IMR-90 (cell line): ENCODE results near the gene TIMELESS. TPM values are rescaled to one million over a fixed set of nuclear protein-coding genes. Genes with fewer than 3 reads are reported as not detected.

Experiments used
- ATAC-seq: fragments of 200-7000 bp; cut with Tn5 transposase; 2 replicates; pipeline ENCODE4 v1.9.1; 2020; ENCODE audit warnings: low read depth, mild to moderate bottlenecking, moderate library complexity
- BruUV-seq: library from RNA; stranded (reverse); fragments of 400-500 nt; replicated peaks from 2 replicates; lab custom pipeline; 2021; lab: Mats Ljungman, UMichigan
- CTCF ChIA-PET: fragments of 300-600 bp; formaldehyde crosslinking; extraction: SDS; loops from one replicate; lab custom pipeline; 2021; ENCODE audit warnings: antibody characterized with exemption; lab: Yijun Ruan, JAX
- POLR2A ChIA-PET: fragments of 300-600 bp; sonication (Branson Sonifier 250); formaldehyde crosslinking; loops from one replicate; lab custom pipeline; 2022; ENCODE audit warnings: antibody characterized with exemption; ENCODE audit not compliant: unreplicated experiment; lab: Charles Lee
- DNase-seq: peaks from one replicate; pipeline ENCODE4 v3.0.0; 2013
- H2AFZ ChIP-seq: replicated peaks from 2 replicates; pipeline ENCODE3; 2013; ENCODE audit warnings: low read length, mild to moderate bottlenecking; ENCODE audit not compliant: poor library complexity
- H2AK5ac ChIP-seq: 2 replicates; pipeline ENCODE4 v1.6.1; 2013; ENCODE audit warnings: low read depth, low read length, inconsistent platforms
- H2AK9ac ChIP-seq: replicated peaks from 2 replicates; pipeline ENCODE3; 2013; ENCODE audit warnings: mild to moderate bottlenecking, low read depth, low read length, moderate library complexity; ENCODE audit not compliant: poor library complexity
- H2BK120ac ChIP-seq: 2 replicates; pipeline ENCODE4 v1.6.1; 2013; ENCODE audit warnings: low read depth, low read length, inconsistent platforms
- H2BK15ac ChIP-seq: 3 replicates; pipeline ENCODE4 v1.6.1; 2013; ENCODE audit warnings: low read depth, low read length, inconsistent platforms
- H2BK20ac ChIP-seq: 2 replicates; pipeline ENCODE4 v1.6.1; 2013; ENCODE audit warnings: low read depth, mild to moderate bottlenecking, inconsistent platforms, low read length, moderate library complexity
- H2BK5ac ChIP-seq: 2 replicates; pipeline ENCODE4 v1.6.1; 2013; ENCODE audit warnings: mild to moderate bottlenecking, low read depth, low read length, inconsistent platforms; ENCODE audit not compliant: poor library complexity, severe bottlenecking
- H3K14ac ChIP-seq: replicated peaks from 2 replicates; pipeline ENCODE4 v1.6.1; 2013; ENCODE audit warnings: low read depth, low read length, inconsistent platforms
- H3K18ac ChIP-seq: 2 replicates; pipeline ENCODE4 v1.6.1; 2013; ENCODE audit warnings: low read depth, low read length, control low read depth
- H3K23ac ChIP-seq: 2 replicates; pipeline ENCODE4 v1.6.1; 2013; ENCODE audit warnings: low read depth, low read length, inconsistent platforms
- H3K27ac ChIP-seq: 2 replicates; pipeline ENCODE4 v1.5.1; 2013; ENCODE audit warnings: mild to moderate bottlenecking, control low read depth, low read length; ENCODE audit not compliant: insufficient read depth
- H3K27me3 ChIP-seq: 2 replicates; pipeline ENCODE4 v1.6.1; 2013; ENCODE audit warnings: low read length; ENCODE audit not compliant: control insufficient read depth, insufficient read depth
- H3K36me3 ChIP-seq: 2 replicates; pipeline ENCODE4 v1.6.1; 2013; ENCODE audit warnings: low read length, mixed read lengths; ENCODE audit not compliant: control insufficient read depth, insufficient read depth
- H3K4ac ChIP-seq: 2 replicates; pipeline ENCODE4 v1.6.1; 2013; ENCODE audit warnings: low read depth, low read length, inconsistent platforms
- H3K4me1 ChIP-seq: 2 replicates; pipeline ENCODE4 v1.6.1; 2013; ENCODE audit warnings: low read length, mixed read lengths; ENCODE audit not compliant: control insufficient read depth, insufficient read depth
- H3K4me2 ChIP-seq: 2 replicates; pipeline ENCODE4 v1.6.1; 2013; ENCODE audit warnings: low read depth, mild to moderate bottlenecking, control low read depth, low read length, moderate library complexity
- H3K4me3 ChIP-seq: 2 replicates; pipeline ENCODE4 v1.5.1; 2013; ENCODE audit warnings: low read depth, mild to moderate bottlenecking, control low read depth, low read length, moderate library complexity; ENCODE audit not compliant: insufficient read depth
- H3K56ac ChIP-seq: 2 replicates; pipeline ENCODE4 v1.6.1; 2013; ENCODE audit warnings: low read length, inconsistent platforms; ENCODE audit not compliant: insufficient read depth; ENCODE audit errors: extremely low read depth
- H3K79me1 ChIP-seq, 2 experiments: 2 replicates each; pipeline ENCODE4 v1.6.1; 2013; ENCODE audit warnings: low read length in 2 of 2, inconsistent platforms in 1 of 2, low read depth in 1 of 2
- H3K9ac ChIP-seq: 2 replicates; pipeline ENCODE4 v1.6.1; 2013; ENCODE audit warnings: low read depth, low read length, control low read depth
- H3K9me1 ChIP-seq: 2 replicates; pipeline ENCODE4 v1.6.1; 2013; ENCODE audit warnings: low read length, inconsistent platforms; ENCODE audit not compliant: insufficient read depth
- H3K9me3 ChIP-seq: 2 replicates; pipeline ENCODE4 v1.6.1; 2013; ENCODE audit warnings: low read length; ENCODE audit not compliant: control insufficient read depth, insufficient read depth
- H4K20me1 ChIP-seq: 2 replicates; pipeline ENCODE4 v1.6.1; 2013; ENCODE audit warnings: low read length, inconsistent platforms; ENCODE audit not compliant: insufficient read depth
- H4K5ac ChIP-seq: 2 replicates; pipeline ENCODE4 v1.6.1; 2013; ENCODE audit warnings: mild to moderate bottlenecking, low read depth, low read length, control low read depth
- H4K8ac ChIP-seq, 2 experiments: 2 replicates each; pipeline ENCODE4 v1.6.1; 2013; ENCODE audit warnings: low read depth in 2 of 2, low read length in 2 of 2, control low read depth in 1 of 2, inconsistent platforms in 1 of 2
- H4K91ac ChIP-seq: 2 replicates; pipeline ENCODE4 v1.6.1; 2013; ENCODE audit warnings: low read depth, low read length, inconsistent platforms; ENCODE audit not compliant: insufficient read depth
- BHLHE40 ChIP-seq: fragments of 150-350 bp; IDR thresholded peaks from 2 replicates; pipeline ENCODE4 v1.6.1; 2016; ENCODE audit warnings: mild to moderate bottlenecking, low read depth, low read length
- FOS ChIP-seq: fragments of 150-350 bp; IDR thresholded peaks from 2 replicates; pipeline ENCODE4 v1.6.1; 2016; ENCODE audit warnings: low read depth, low read length
- SMC3 ChIP-seq: fragments of 150-350 bp; IDR thresholded peaks from 2 replicates; pipeline ENCODE4 v1.6.1; 2016; ENCODE audit warnings: low read depth, mild to moderate bottlenecking, antibody characterized with exemption, low read length, moderate library complexity
- whole genome bisulfite sequencing, 2 experiments: methylation state at CpG; one replicate each; pipeline versions ENCODE4 v1.1.5 to v1.1.7; 2013; ENCODE audit warnings: missing lambda C conversion rate in 2 of 2; ENCODE audit not compliant: insufficient read length in 1 of 2; ENCODE audit errors: extremely low coverage in 2 of 2; 5-methylcytosine and 5-hydroxymethylcytosine counted together
- dilution Hi-C: fragments of 300-500 bp; cut with HindIII; formaldehyde crosslinking; loops from one replicate; pipeline ENCODE4 v1.14.3; 2018; ENCODE audit warnings: low sequenced_read_pairs; ENCODE audit not compliant: unreplicated experiment
- in situ Hi-C: fragments of 300-500 bp; cut with MboI; formaldehyde crosslinking; loops from 3 replicates; pipeline ENCODE4 v1.14.3; 2019; ENCODE audit warnings: low sequenced_read_pairs, inconsistent platforms, mixed read lengths
- intact Hi-C: fragments of 100-400 bp; cut with micrococcal nuclease; formaldehyde crosslinking; loops from 2 replicates; pipeline ENCODE4 v1.10.0; 2022
- polyA plus RNA-seq, 3 experiments: library from polyadenylated mRNA; depleted of rRNA; stranded (reverse); fragments of >200 nt; gene quantifications; 2 replicates each; pipeline ENCODE4 v1.2.3, GENCODE V29; 2012; ENCODE audit warnings: low replicate concordance in 1 of 3
- total RNA-seq: library from RNA; depleted of rRNA; stranded (reverse); fragments of >200 nt; gene quantifications from 2 replicates; pipeline ENCODE4 v1.2.3, GENCODE V29; 2012
- TF ChIP-seq, protein P1 (sequence below): fragments of 150-350 bp; IDR thresholded peaks from 2 replicates; pipeline ENCODE4 v1.6.1; 2016; ENCODE audit warnings: low read depth, mild to moderate bottlenecking, low read length, moderate library complexity, borderline replicate concordance

The TIMELESS gene
- total and polyA plus RNA-seq, 2 of the 4 experiments (the other 2 are of a cell fraction) = 7.3 to 10.4 TPM

DNA sequence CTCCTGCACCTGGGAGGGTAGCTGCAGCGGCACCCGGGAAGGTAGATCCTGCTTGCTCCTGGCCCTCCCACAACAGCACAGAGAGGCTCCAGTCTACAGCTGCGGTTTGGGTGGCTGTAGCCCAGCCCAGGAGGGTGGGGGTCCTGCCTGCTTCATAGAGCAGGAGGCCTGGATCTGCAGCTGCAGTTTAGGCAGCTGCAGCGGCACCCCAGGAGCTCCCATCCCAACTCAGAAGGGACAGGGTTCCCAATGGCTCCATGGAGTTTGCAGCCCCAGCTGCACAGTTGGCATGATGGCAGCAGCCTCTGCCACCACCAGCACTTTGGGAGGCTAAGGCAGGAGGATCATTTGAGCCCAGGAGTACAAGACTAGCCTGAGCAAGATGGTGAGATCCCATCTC is 38.5 kb downstream of the TIMELESS start:
- Histone ChIP-seq H4K91ac (no peak overlapping the region), H3K27me3 (no peaks in the 10 kb centered on the region; the same call in 1 of the 2 replicates), H3K9me1 (no peaks in the 10 kb centered on the region), H2AFZ (no peak overlapping the region), H2BK120ac (no peak overlapping the region), H4K20me1 (no peaks in the 10 kb centered on the region), H3K4ac (no peak overlapping the region), H4K5ac (no peak overlapping the region), H3K56ac (no peak overlapping the region), H2AK9ac (no peak overlapping the region), H2BK5ac (no peak overlapping the region), H2BK20ac (no peak overlapping the region), H3K23ac (no peak overlapping the region), H3K4me1 (no peaks in the 10 kb centered on the region), H4K8ac (no peak overlapping the region), H3K79me1 (no peaks in the 10 kb centered on the region), H3K36me3 (no peaks in the 10 kb centered on the region), H3K4me2 (no peak overlapping the region), H3K9ac (no peak overlapping the region), H3K9me3 (no peaks in the 10 kb centered on the region), H3K18ac (no peak overlapping the region), H3K14ac (no peak overlapping the region), H3K27ac (no peak overlapping the region), H2AK5ac (no peak overlapping the region), H2BK15ac (no peak overlapping the region), H3K4me3 (no peak overlapping the region)
- ATAC-seq = no peak
- TF ChIP-seq, protein P1, sequence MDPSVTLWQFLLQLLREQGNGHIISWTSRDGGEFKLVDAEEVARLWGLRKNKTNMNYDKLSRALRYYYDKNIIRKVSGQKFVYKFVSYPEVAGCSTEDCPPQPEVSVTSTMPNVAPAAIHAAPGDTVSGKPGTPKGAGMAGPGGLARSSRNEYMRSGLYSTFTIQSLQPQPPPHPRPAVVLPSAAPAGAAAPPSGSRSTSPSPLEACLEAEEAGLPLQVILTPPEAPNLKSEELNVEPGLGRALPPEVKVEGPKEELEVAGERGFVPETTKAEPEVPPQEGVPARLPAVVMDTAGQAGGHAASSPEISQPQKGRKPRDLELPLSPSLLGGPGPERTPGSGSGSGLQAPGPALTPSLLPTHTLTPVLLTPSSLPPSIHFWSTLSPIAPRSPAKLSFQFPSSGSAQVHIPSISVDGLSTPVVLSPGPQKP = no peak
- TF ChIP-seq SMC3 (no peak), BHLHE40 (no peak), FOS (no peak)
- WGBS, 2 experiments = 100% methylated on average over 1 of the region's 4 CpGs; no CpG with 5 or more reads in 1 of the 2 experiments
- intact Hi-C loops = no loop called here
- dilution Hi-C loops = no loop called here
- ChIA-PET POLR2A (no interaction called here), CTCF (no interaction called here)
- no peak for DNase-seq
- no TSS peak for BruUV-seq
- in situ Hi-C loops = no loop called here
